HEK293T (cell line): ENCODE results near the gene B4GALT5.

Experiments
- CTCF ChIA-PET: fragments of 350-600 bp; formaldehyde crosslinking; extraction: SDS; loops from one replicate; lab custom pipeline; 2021; ENCODE audit warnings: antibody characterized with exemption, inconsistent platforms; lab: Yijun Ruan, JAX
- POLR2A ChIA-PET: fragments of 350-600 bp; formaldehyde crosslinking; extraction: SDS; loops from one replicate; lab custom pipeline; 2020; ENCODE audit warnings: antibody characterized with exemption, inconsistent platforms; lab: Yijun Ruan, JAX
- DNase-seq: peaks from one replicate; pipeline ENCODE4 v3.0.0; 2012; ENCODE audit warnings: mixed read lengths; ENCODE audit errors: extremely low spot score
- ARNT ChIP-seq: fragments of 450-650 bp; IDR thresholded peaks from 2 replicates; pipeline ENCODE4 v1.6.1; 2017; ENCODE audit warnings: mild to moderate bottlenecking
- BHLHE40 ChIP-seq: fragments of 450-650 bp; IDR thresholded peaks from 2 replicates; pipeline ENCODE4 v1.6.1; 2016; ENCODE audit warnings: mild to moderate bottlenecking, moderate library complexity, borderline replicate concordance
- CTBP1 ChIP-seq: fragments of 450-650 bp; IDR thresholded peaks from 2 replicates; pipeline ENCODE4 v1.6.1; 2016; ENCODE audit warnings: borderline replicate concordance
- ELF4 ChIP-seq: fragments of 450-650 bp; IDR thresholded peaks from 2 replicates; pipeline ENCODE4 v1.6.1; 2017; ENCODE audit warnings: antibody characterized with exemption
- FOXA1 ChIP-seq: fragments of 450-650 bp; IDR thresholded peaks from 2 replicates; pipeline ENCODE4 v1.6.1; 2016; ENCODE audit warnings: mild to moderate bottlenecking
- FOXK2 ChIP-seq: fragments of 450-650 bp; IDR thresholded peaks from 2 replicates; pipeline ENCODE4 v1.6.1; 2016; ENCODE audit warnings: mild to moderate bottlenecking
- FOXM1 ChIP-seq: fragments of 450-650 bp; IDR thresholded peaks from 2 replicates; pipeline ENCODE4 v1.6.1; 2017; ENCODE audit warnings: mild to moderate bottlenecking, borderline replicate concordance
- HDGF ChIP-seq: fragments of 450-650 bp; IDR thresholded peaks from 2 replicates; pipeline ENCODE4 v1.6.1; 2017; ENCODE audit warnings: antibody characterized with exemption, borderline replicate concordance
- L3MBTL2 ChIP-seq: fragments of 450-650 bp; conservative IDR thresholded peaks from 2 replicates; pipeline ENCODE4 v1.6.1; 2016; ENCODE audit warnings: mild to moderate bottlenecking
- LEF1 ChIP-seq: fragments of 450-650 bp; IDR thresholded peaks from 2 replicates; pipeline ENCODE4 v1.6.1; 2017; ENCODE audit warnings: mild to moderate bottlenecking, borderline replicate concordance
- NFRKB ChIP-seq: fragments of 450-650 bp; IDR thresholded peaks from 2 replicates; pipeline ENCODE4 v1.6.1; 2016; ENCODE audit warnings: mild to moderate bottlenecking, moderate library complexity
- SP1 ChIP-seq: fragments of 450-650 bp; IDR thresholded peaks from 2 replicates; pipeline ENCODE4 v1.6.1; 2017
- SUZ12 ChIP-seq: fragments of 450-650 bp; IDR thresholded peaks from 2 replicates; pipeline ENCODE4 v1.6.1; 2016; ENCODE audit warnings: mild to moderate bottlenecking
- TARDBP ChIP-seq: fragments of 450-650 bp; IDR thresholded peaks from 2 replicates; pipeline ENCODE4 v1.6.1; 2016
- ZNF384 ChIP-seq: fragments of 450-650 bp; IDR thresholded peaks from 2 replicates; pipeline ENCODE4 v1.6.1; 2016
- TF ChIP-seq, protein P1 (sequence below): fragments of 450-650 bp; IDR thresholded peaks from 2 replicates; pipeline ENCODE4 v1.6.1; 2016

The B4GALT5 gene

GRCh38 chr20:49684335-49684997 is 29.2 kb downstream of the B4GALT5 start:
- TF ChIP-seq ZNF384 (no peak), TARDBP (no peak), FOXA1 (no peak), SUZ12 (no peak), LEF1 (no peak), NFRKB (no peak), CTBP1 (no peak), FOXK2 (no peak), BHLHE40 (no peak), SP1 (no peak), FOXM1 (no peak), L3MBTL2 (no peak), ARNT (no peak), ELF4 (no peak), HDGF (no peak)
- TF ChIP-seq, protein P1, sequence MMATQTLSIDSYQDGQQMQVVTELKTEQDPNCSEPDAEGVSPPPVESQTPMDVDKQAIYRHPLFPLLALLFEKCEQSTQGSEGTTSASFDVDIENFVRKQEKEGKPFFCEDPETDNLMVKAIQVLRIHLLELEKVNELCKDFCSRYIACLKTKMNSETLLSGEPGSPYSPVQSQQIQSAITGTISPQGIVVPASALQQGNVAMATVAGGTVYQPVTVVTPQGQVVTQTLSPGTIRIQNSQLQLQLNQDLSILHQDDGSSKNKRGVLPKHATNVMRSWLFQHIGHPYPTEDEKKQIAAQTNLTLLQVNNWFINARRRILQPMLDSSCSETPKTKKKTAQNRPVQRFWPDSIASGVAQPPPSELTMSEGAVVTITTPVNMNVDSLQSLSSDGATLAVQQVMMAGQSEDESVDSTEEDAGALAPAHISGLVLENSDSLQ: no peak
- no peak for DNase-seq
- ChIA-PET POLR2A (no interaction called here), CTCF (interaction anchor here (0.5 kb wide), 1 partner anchor 1633 kb away, joined by 3 read pairs; no protein-coding TSS in a partner anchor)

DNA sequence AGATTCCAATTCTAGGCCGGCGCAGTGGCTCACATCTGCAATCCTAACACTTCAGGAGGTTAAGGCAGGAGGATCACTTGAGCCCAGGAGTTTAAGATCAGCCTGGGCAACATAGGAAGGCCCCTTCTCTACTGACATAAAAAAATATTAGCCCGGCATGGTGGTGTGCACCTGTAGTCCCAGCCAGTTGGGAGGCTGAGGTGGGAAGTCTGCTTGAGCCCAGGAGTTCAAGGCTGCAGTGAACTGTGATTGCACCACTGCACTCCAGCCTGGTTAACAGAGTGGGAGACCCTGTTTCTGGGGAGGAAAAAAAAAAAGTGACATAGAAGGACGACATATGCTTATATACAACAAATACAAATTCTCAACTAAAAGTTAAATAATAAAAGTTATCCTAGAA is 30.9 kb downstream of the B4GALT5 start:
- TF ChIP-seq, protein P1: no peak
- TF ChIP-seq HDGF (no peak), FOXK2 (no peak), NFRKB (no peak), ZNF384 (no peak), TARDBP (no peak), FOXA1 (no peak)
- POLR2A ChIA-PET: no interaction called here
- no peak for DNase-seq
- CTCF ChIA-PET: interaction anchor here (0.6 kb wide), 1 partner anchor 408 kb away, joined by 3 read pairs; no protein-coding TSS in a partner anchor

GRCh38 chr20:49682278-49682677 is 31.4 kb downstream of the B4GALT5 start:
- no peak for DNase-seq
- POLR2A ChIA-PET: no interaction called here
- TF ChIP-seq L3MBTL2: no peak
- TF ChIP-seq, protein P1: no peak
- TF ChIP-seq FOXA1: no peak
- TF ChIP-seq FOXM1: no peak
- TF ChIP-seq BHLHE40: no peak
- no peak for TF ChIP-seq CTBP1
- TF ChIP-seq LEF1: no peak
- no peak for TF ChIP-seq TARDBP
- TF ChIP-seq SP1: no peak
- no peak for TF ChIP-seq SUZ12
- CTCF ChIA-PET: no interaction called here

DNA sequence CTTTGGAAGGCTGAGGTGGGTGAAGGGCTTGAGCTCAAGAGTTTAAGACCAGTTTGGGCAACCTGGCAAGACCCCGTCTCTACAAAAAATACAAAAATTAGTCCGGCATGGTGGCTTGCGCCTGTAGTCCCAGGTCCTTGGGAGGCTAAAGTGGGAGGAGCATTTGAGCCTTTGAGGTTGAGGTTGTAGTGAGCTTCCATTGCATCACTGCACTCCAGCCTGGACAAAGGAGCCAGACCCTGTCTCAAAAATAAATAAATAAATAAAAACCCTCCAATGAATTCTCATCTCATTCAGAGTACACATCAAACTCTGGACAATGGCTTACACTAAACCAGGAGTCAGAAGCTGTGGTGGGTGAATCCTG is 31.8 kb downstream of the B4GALT5 start:
- DNase-seq: no peak
- no peak for TF ChIP-seq SUZ12
- TF ChIP-seq, protein P1: no peak
- TF ChIP-seq LEF1: no peak
- no peak for TF ChIP-seq CTBP1
- CTCF ChIA-PET: no interaction called here
- POLR2A ChIA-PET: no interaction called here

DNA sequence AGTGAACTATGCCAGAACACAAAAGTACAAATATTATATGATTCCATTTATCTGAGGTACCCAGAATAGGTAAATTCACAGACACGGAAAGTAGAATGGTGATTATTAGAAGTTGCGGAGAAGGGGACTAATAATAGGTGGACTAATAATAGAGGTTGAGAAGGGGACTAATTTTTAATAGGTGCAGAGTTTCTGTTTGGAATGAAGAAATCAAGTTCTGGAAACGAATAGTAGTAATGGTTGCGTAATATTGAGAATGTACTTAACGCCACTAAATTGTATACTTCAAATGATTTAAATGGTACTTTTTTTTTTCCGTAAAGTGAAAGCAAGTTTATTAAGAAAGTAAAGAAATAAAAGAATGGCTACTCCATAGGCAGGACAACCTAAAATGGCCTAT is 33.2 kb downstream of the B4GALT5 start:
- DNase-seq: no peak
- POLR2A ChIA-PET: interaction anchor here (1.2 to 1.3 kb wide), 2 partner anchors 11 to 13 kb away, joined by 3 to 5 read pairs; no protein-coding TSS in a partner anchor

More for the DNA sequence above, 33.2 kb downstream of the B4GALT5 start:
- CTCF ChIA-PET: no interaction called here
- TF ChIP-seq ZNF384: no peak
- no peak for TF ChIP-seq L3MBTL2
- no peak for TF ChIP-seq SUZ12
- TF ChIP-seq LEF1: no peak
- TF ChIP-seq, protein P1: no peak
- no peak for TF ChIP-seq NFRKB
- TF ChIP-seq ELF4: no peak
- TF ChIP-seq FOXA1: no peak
- TF ChIP-seq FOXK2: no peak
- no peak for TF ChIP-seq BHLHE40
- TF ChIP-seq ARNT: no peak
- TF ChIP-seq FOXM1: no peak
